ENCODE results near the gene ADIPOQ.
"Not testable (repeated sequence)": the region's sequence is repeated elsewhere in the genome, so short reads cannot be mapped to it uniquely, and the experiment has no call there.

Gene ADIPOQ

GRCh38 chr3:186901135-186901734 is 58.7 kb downstream of the ADIPOQ start:
- DNase-seq (ENCODE audit: extremely low read depth in 1 of 2, low read depth in 1 of 2) = no peak

- DNase-seq (ENCODE audit: extremely low read depth in 1 of 2, low read depth in 1 of 2) = no peak
Measured at GRCh38 chr3:186902154-186902553, 59.6 kb downstream of the ADIPOQ start.

- DNase-seq (ENCODE audit: extremely low read depth in 1 of 2, low read depth in 1 of 2) = no peak
Measured at GRCh38 chr3:186902713-186903112, 60.2 kb downstream of the ADIPOQ start.

GRCh38 chr3:186903676-186904075 is 61.2 kb downstream of the ADIPOQ start:
- DNase-seq (ENCODE audit: extremely low read depth in 1 of 2, low read depth in 1 of 2) = not testable (repeated sequence)

DNA sequence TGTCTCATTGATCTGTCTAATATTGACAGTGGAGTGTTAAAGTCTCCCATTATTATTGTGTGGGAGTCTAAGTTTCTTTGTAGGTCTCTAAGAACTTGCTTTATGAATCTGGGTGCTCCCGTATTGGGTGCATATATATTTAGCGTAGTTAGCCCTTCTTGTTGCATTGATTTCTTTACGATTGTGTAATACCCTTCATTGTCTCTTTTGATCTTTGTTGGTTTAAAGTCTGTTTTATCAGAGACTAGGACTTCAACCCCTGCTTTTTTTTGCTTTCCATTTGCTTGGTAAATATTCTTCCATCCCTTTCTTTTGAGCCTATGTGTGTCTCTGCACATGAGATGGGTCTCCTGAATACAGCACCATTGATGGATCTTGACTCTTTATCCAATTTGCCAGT is 64.6 kb downstream of the ADIPOQ start:
- not testable (repeated sequence) for DNase-seq (ENCODE audit: extremely low read depth in 1 of 2, low read depth in 1 of 2)

Measured in stimulated activated CD8-positive, alpha-beta memory T cell treated with anti-CD3 and anti-CD28 coated beads, Interleukin-7, amount 100 ng/mL, for 48 hours (primary cell).